ENCODE data around the gene VHLL.
"Not testable (repeated sequence)": the region's sequence is repeated elsewhere in the genome, so short reads cannot be mapped to it uniquely, and the experiment has no call there.

The VHLL gene

DNA sequence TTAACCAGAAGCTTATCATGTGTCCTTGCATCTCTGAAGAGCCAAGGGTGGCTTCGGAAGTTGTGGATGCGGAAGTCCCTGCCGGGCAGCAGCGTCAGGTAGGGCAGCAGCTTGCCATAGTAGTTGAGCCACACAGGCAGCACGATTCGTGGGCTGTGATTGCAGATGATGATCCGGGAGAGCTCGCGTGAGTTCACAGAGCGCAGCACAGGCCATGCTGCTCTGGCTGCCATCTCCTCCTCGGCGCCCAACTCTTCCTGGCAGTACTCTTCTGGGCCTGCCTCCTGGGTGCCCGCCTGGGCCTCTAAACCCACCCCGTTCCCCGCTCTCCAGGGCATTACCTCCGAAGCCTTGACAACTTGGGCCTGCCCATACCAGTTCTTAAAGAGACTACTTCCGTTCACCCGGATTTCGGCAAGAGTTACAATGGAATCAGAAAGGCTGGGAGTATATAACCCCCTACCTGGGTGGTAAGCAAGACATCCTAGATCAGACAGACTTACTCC lies at the start of gene VHLL:
Gene VHLL (minus strand): TSS at position 456 of the 506 bp plus-strand sequence. CDS start 118 bp downstream, at position 338.
- no peak within 1 kb of the TSS for H3K4me3 ChIP-seq (ENCODE audit: low read length)
- no peak for DNase-seq (ENCODE audit: low read depth)
- TF ChIP-seq, protein P1, sequence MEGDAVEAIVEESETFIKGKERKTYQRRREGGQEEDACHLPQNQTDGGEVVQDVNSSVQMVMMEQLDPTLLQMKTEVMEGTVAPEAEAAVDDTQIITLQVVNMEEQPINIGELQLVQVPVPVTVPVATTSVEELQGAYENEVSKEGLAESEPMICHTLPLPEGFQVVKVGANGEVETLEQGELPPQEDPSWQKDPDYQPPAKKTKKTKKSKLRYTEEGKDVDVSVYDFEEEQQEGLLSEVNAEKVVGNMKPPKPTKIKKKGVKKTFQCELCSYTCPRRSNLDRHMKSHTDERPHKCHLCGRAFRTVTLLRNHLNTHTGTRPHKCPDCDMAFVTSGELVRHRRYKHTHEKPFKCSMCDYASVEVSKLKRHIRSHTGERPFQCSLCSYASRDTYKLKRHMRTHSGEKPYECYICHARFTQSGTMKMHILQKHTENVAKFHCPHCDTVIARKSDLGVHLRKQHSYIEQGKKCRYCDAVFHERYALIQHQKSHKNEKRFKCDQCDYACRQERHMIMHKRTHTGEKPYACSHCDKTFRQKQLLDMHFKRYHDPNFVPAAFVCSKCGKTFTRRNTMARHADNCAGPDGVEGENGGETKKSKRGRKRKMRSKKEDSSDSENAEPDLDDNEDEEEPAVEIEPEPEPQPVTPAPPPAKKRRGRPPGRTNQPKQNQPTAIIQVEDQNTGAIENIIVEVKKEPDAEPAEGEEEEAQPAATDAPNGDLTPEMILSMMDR (IDR thresholded peaks at IDR 0.05; ENCODE audit: insufficient read depth, low read depth, low read length, missing control alignments), result no peak

DNA sequence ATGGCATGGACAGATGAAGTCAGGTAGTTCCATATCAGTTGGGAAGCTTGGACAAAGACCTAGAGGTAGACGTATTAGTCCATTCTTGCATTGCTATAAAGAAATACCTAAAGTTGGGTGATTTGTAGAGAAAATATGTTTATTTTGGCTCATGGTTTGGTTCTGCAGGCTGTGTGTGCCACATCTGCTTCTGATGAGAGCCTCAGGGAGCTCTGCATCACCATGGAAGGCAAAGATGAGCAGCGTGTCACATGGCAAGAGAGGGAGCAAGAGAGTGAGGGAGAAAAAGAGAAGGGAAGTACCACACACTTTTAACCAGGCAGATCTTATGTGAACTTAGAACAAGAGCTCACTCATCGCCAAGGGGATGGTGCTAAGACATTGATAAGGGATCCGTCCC lies 48.2 kb upstream of the VHLL start:
- no peak for DNase-seq (ENCODE audit: low read depth)
- no peak overlapping the region for H3K4me3 ChIP-seq (ENCODE audit: low read length)
- TF ChIP-seq, protein P1 (IDR thresholded peaks at IDR 0.05; ENCODE audit: insufficient read depth, low read depth, low read length, missing control alignments), result no peak

DNA sequence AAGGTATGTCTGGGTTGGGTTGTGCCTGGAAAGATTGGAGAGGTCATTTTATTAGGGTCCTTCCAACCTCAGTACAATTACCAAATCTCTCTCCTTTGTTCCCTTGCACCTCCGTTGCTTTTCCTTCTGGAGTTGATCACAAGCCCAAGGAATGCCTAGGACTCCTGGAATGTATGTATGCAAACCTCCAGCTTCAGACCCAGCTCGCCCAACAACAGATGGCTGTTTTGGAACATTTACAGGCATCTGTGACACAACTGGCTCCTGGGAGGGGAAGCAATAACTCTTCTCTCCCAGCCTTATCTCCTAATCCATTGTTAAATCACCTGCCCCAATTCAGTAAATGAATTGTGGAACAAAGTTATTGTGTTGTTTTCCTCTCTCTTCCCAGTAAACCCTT lies 47.5 kb upstream of the VHLL start:
- H3K4me3 ChIP-seq (ENCODE audit: low read length), result no peak overlapping the region
- TF ChIP-seq, protein P1 (IDR thresholded peaks at IDR 0.05; ENCODE audit: insufficient read depth, low read depth, low read length, missing control alignments), result no peak
- no peak for DNase-seq (ENCODE audit: low read depth)

DNA sequence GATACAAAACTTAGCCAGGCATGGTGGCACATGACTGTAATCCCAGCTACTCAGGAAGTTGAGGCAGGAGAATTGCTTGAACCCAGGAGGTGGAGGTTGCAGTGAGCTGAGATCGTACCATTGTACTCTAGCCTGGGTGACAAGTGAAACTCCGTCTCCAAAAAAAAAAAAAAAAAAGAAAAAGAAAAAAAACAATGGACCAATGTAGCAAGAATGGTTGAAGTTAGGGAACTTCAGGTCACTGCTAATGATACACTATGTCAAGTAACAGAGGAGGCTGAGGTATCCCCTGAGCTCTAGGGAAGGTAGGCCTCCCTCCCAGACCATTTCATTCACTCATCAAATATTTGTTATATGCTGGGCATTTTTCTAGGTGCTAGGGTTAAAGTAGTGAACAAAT lies 46.9 kb upstream of the VHLL start:
- H3K4me3 ChIP-seq (ENCODE audit: low read length); DNase-seq (ENCODE audit: low read depth): not testable (repeated sequence)

DNA sequence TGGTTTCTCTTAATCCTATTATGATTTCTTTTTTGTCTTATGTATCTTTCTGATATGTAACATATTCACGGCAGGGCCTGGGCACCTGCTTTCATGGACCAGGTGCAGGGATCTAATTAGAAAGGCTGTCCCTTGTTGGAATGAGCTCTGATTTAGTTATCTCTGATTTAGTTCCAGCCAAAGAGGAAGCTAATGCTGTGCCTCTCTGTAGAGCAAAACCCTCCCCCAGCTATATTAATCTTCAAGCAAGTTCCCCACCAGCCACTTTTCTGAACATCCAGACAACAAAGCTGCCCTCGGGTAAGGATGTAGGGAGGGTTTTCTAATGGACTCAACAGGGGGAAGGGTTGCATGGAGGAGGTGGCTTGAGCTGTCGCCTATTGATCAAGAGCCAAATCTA lies 45.3 kb upstream of the VHLL start:
- H3K4me3 ChIP-seq (ENCODE audit: low read length), result no peak overlapping the region
- DNase-seq (ENCODE audit: low read depth), result no peak
- TF ChIP-seq, protein P1 (IDR thresholded peaks at IDR 0.05; ENCODE audit: insufficient read depth, low read depth, low read length, missing control alignments), result no peak

DNA sequence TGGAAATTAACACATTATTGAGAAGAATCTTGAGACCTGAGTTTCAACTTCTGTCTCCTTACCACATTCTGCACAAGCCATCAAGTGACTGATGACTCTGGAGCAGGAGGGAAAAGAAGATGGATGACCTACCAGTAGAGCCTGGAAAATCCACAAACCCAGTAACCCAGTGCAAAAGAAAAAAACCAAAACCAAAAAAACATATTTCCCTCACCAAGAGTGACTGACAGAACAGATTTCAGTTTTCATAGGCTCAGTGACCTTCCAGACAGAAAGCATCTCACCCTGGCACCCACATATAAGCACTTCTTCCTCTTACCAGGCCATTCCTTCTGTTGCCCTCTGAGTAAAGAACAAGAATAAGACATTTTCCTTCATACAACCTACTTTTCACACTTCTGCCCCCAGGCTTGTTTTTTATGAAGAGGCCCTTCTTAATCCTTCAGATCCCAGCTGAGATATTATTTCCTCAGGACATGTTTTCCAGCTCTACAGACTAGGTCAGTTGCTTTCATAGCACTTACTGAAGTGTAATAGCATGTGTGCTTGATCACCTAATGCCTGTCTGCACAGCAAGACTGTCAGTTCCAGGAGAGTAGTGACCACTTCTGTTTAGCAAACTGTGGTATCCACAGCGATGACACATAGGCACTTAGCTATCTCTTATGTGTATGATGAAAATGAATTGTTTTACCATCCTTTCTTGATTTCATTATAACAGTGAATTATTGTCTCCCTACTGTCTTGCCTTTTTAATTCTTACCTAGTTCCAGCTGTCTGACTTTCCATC lies 43.3 kb upstream of the VHLL start:
- TF ChIP-seq, protein P1 (IDR thresholded peaks at IDR 0.05; ENCODE audit: insufficient read depth, low read depth, low read length, missing control alignments), result no peak
- no peak for DNase-seq (ENCODE audit: low read depth)
- H3K4me3 ChIP-seq (ENCODE audit: low read length), result no peak overlapping the region

DNA sequence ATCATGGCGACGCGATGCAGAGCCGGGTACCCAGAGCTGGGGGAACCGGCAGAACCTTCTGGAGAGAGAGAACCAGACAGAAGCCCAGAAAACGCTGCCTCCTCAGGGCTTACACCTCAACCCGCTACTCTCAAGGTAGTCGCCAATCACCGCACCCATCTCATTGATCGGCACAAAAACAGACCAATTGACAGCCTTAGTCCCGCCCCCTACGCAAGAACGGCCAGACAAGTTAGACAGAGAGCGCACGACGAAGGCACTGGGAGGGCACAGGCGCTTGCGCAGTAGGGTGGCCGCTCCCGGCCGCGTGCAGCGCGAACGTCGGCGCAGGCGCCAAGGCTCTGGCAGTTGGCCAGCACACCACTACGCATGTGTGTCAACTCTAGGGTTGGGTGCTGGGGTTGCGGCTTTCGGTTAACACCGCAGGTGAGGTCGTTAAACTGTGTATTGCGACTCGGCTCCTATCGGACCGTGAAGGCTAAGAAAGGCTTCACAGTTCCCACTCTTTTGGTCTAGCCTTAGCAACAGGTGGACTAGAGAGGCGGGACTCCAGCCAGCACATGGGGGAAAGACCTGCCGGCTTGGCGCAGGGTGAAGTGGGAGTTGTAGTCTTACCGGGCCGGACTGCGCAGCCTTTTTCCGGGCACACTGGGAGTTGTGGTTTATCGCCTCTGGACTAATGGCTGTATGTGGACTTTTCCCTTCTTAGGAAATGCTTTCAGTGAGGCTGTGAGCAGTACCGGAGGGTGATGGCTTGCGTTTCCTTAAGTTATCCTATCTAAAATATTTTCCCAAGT lies 39.3 kb upstream of the VHLL start, which contains the start of the genes CCT3 and TSACC:
Gene CCT3 (minus strand): TSS at position 113 of the 797 bp plus-strand sequence. CDS start 108 bp downstream, at position 5.
Gene TSACC (plus strand): TSS at position 347 of the 797 bp plus-strand sequence. CDS start 1,232 bp downstream, outside the sequence.
- H3K4me3 ChIP-seq (ENCODE audit: low read length), result peak within 1 kb of the TSS; percentile 91
- peak; percentile 100 for DNase-seq (ENCODE audit: low read depth)
- TF ChIP-seq, protein P1 (IDR thresholded peaks at IDR 0.05; ENCODE audit: insufficient read depth, low read depth, low read length, missing control alignments), result no peak

Data from epithelial cell of esophagus (primary cell).